HG02973 (cell line): ENCODE results near the gene ADRA1B.

Experiments used
- ATAC-seq: cut with Tn5 transposase; IDR thresholded peaks from one replicate; pipeline ENCODE4 v1.9.1; 2021; ENCODE audit warnings: moderate library complexity; ENCODE audit not compliant: unreplicated experiment

ADRA1B gene

GRCh38 chr5:159901308-159901707 lies 15.0 kb upstream of the ADRA1B start:
- no peak for ATAC-seq

- ATAC-seq: no peak
Measured at GRCh38 chr5:159901772-159902171, 14.5 kb upstream of the ADRA1B start.

GRCh38 chr5:159902444-159903121 lies 13.7 kb upstream of the ADRA1B start:
- no peak for ATAC-seq

GRCh38 chr5:159903131-159903530 lies 13.2 kb upstream of the ADRA1B start:
- no peak for ATAC-seq

GRCh38 chr5:159904874-159905273 lies 11.4 kb upstream of the ADRA1B start:
- no peak for ATAC-seq

GRCh38 chr5:159905496-159905895 lies 10.8 kb upstream of the ADRA1B start:
- ATAC-seq: no peak

- no peak for ATAC-seq
Measured at GRCh38 chr5:159906463-159906862, 9.8 kb upstream of the ADRA1B start.

GRCh38 chr5:159906943-159907342 lies 9.3 kb upstream of the ADRA1B start:
- ATAC-seq: no peak

- no peak for ATAC-seq
Measured at GRCh38 chr5:159907689-159908590, 8.3 kb upstream of the ADRA1B start.

- ATAC-seq: no peak
Measured at GRCh38 chr5:159908591-159908940, 7.7 kb upstream of the ADRA1B start.

GRCh38 chr5:159909126-159909525 lies 7.2 kb upstream of the ADRA1B start:
- ATAC-seq: no peak

GRCh38 chr5:159910207-159910842 lies 6.0 kb upstream of the ADRA1B start:
- ATAC-seq: no peak

- ATAC-seq: no peak
Measured at GRCh38 chr5:159910843-159911229, 5.4 kb upstream of the ADRA1B start.

- ATAC-seq: no peak
Measured at GRCh38 chr5:159911349-159911748, 4.9 kb upstream of the ADRA1B start.

- no peak for ATAC-seq
Measured at GRCh38 chr5:159912033-159912800, 4.1 kb upstream of the ADRA1B start.

- ATAC-seq: no peak
Measured at GRCh38 chr5:159913048-159913447, 3.2 kb upstream of the ADRA1B start.

GRCh38 chr5:159913501-159913900 lies 2.8 kb upstream of the ADRA1B start:
- ATAC-seq: no peak

GRCh38 chr5:159916841-159917761 lies 819 bp downstream of the ADRA1B start:
- no peak for ATAC-seq

- ATAC-seq: no peak
Measured at GRCh38 chr5:159917994-159918393, 1.7 kb downstream of the ADRA1B start.

- ATAC-seq: no peak
Measured at GRCh38 chr5:159921721-159922120, 5.4 kb downstream of the ADRA1B start.
